Measurements from ENCODE around the gene CALR3. TPM values are rescaled to one million over a fixed set of nuclear protein-coding genes. Genes with fewer than 3 reads are reported as not detected.
A peak's percentile ranks its signal among the peaks of the same experiment; 100 is the strongest.

Gene CALR3
- total RNA-seq, 4 donors from 2014 or later: not detected

- intact Hi-C loops (cut with DNase I): no loop called here
- H3K4me1 ChIP-seq: peaks cover 15 to 68% (median 17%) of the 10 kb centered on the region in 3 donors
- TF ChIP-seq CTCF (IDR thresholded peaks at IDR 0.05): no peak
- no peak for TF ChIP-seq POLR2A (IDR thresholded peaks at IDR 0.05)
- no peak overlapping the region for H3K4me3 ChIP-seq
- DNase-seq: no peak
- peaks cover 0 to 20% (median 0%) of the 10 kb centered on the region in 3 donors for H3K36me3 ChIP-seq
- 97 to 100% methylated on average over 4 to 5 of the region's 5 CpGs for WGBS, 2 donors
- no peak overlapping the region for H3K27ac ChIP-seq
- no peaks in the 10 kb centered on the region for H3K27me3 ChIP-seq
- no peaks in the 10 kb centered on the region for H3K9me3 ChIP-seq
Observed at GRCh38 chr19:16465239-16465638, 30.7 kb downstream of the CALR3 start.

- TF ChIP-seq POLR2A (IDR thresholded peaks at IDR 0.05): no peak
- TF ChIP-seq CTCF (IDR thresholded peaks at IDR 0.05): no peak
- Histone ChIP-seq H3K27me3 (no peaks in the 10 kb centered on the region), H3K27ac (peak overlapping the region in 1 of 4 donors; percentile 82), H3K4me1 (peaks cover 7 to 68% (median 7%) of the 10 kb centered on the region in 3 donors), H3K4me3 (no peak overlapping the region), H3K9me3 (no peaks in the 10 kb centered on the region), H3K36me3 (peaks cover 0 to 18% (median 0%) of the 10 kb centered on the region in 3 donors)
- WGBS, 2 donors: 87 to 89% methylated on average over 11 of the region's 12 CpGs
- intact Hi-C loops (cut with DNase I): no loop called here
- no peak for DNase-seq
Observed at GRCh38 chr19:16463991-16464575, 31.9 kb downstream of the CALR3 start.

GRCh38 chr19:16463341-16463990 lies 32.5 kb downstream of the CALR3 start:
- H3K27ac ChIP-seq: peak overlapping the region in 3 of 4 donors; percentile 21 to 82 (median 74)
- intact Hi-C loops (cut with DNase I): no loop called here
- 82% methylated on average over 6 of the region's 6 CpGs for WGBS, 2 donors

GRCh38 chr19:16462757-16463250 lies 33.2 kb downstream of the CALR3 start:
- H3K27ac ChIP-seq: peak overlapping the region; percentile 48 to 82 (median 63)
- intact Hi-C loops (cut with DNase I): no loop called here
- H3K27me3 ChIP-seq: no peaks in the 10 kb centered on the region
- peaks cover 16 to 68% (median 18%) of the 10 kb centered on the region in 3 donors for H3K4me1 ChIP-seq
- DNase-seq: no peak
- no peak overlapping the region for H3K4me3 ChIP-seq
- TF ChIP-seq POLR2A (IDR thresholded peaks at IDR 0.05) (no peak), CTCF (IDR thresholded peaks at IDR 0.05) (no peak)
- H3K9me3 ChIP-seq: no peaks in the 10 kb centered on the region
- WGBS, 2 donors: 32 to 39% methylated on average over 4 to 6 of the region's 6 CpGs
- H3K36me3 ChIP-seq: peaks cover 0 to 14% (median 0%) of the 10 kb centered on the region in 3 donors

More at GRCh38 chr19:16463341-16463990, 32.5 kb downstream of the CALR3 start:
- Histone ChIP-seq H3K4me1 (peaks cover 10 to 68% (median 12%) of the 10 kb centered on the region in 3 donors), H3K4me3 (no peak overlapping the region), H3K27me3 (no peaks in the 10 kb centered on the region), H3K36me3 (peaks cover 0 to 14% (median 0%) of the 10 kb centered on the region in 3 donors), H3K9me3 (no peaks in the 10 kb centered on the region)
- TF ChIP-seq CTCF (IDR thresholded peaks at IDR 0.05) (no peak), POLR2A (IDR thresholded peaks at IDR 0.05) (no peak)
- no peak for DNase-seq

GRCh38 chr19:16461630-16462051 lies 34.3 kb downstream of the CALR3 start:
- TF ChIP-seq CTCF (IDR thresholded peaks at IDR 0.05) (no peak), POLR2A (IDR thresholded peaks at IDR 0.05) (no peak)
- H3K27ac ChIP-seq: peak overlapping the region in 3 of 4 donors; percentile 52 to 82 (median 74)
- no peaks in the 10 kb centered on the region for H3K9me3 ChIP-seq
- intact Hi-C loops (cut with DNase I): no loop called here
- H3K36me3 ChIP-seq: peaks cover 0 to 8% (median 0%) of the 10 kb centered on the region in 3 donors
- DNase-seq: no peak
- WGBS, 2 donors: 81 to 85% methylated on average over 3 of the region's 9 CpGs
- no peaks in the 10 kb centered on the region for H3K27me3 ChIP-seq
- H3K4me1 ChIP-seq: peaks cover 28 to 73% (median 30%) of the 10 kb centered on the region in 3 donors
- H3K4me3 ChIP-seq: no peak overlapping the region

Data from esophagus squamous epithelium (tissue), 5 donors.